ENCODE results near the gene ATG7.
"Not testable (repeated sequence)": the region's sequence is repeated elsewhere in the genome, so short reads cannot be mapped to it uniquely, and the experiment has no call there.

Gene ATG7

GRCh38 chr3:11565932-11566331 is 293.7 kb downstream of the ATG7 start:
- DNase-seq (ENCODE audit: low read depth, low spot score), result no peak

DNA sequence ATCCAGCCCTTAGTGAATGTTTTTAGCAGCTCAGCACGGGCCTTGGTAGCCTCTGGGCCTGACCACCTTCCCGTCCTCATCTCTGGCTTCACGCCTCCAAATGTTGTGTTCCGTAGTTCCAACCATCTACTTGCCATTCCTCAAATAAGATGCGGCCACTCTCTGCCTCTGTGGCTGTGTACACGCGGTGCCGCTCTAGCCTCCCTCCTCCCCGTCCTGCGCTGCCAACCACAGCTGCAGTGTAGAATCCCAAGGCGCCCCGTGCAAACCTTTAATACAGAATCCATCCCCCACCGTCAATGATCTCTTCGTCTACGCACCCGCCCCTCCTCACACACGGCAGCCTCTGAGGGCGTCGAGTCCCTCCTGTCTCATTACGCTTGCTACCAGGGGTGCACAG is 294.3 kb downstream of the ATG7 start:
- DNase-seq (ENCODE audit: low read depth, low spot score), result no peak

- DNase-seq (ENCODE audit: low read depth, low spot score), result peak; percentile 92
Observed at GRCh38 chr3:11566916-11567315, 294.7 kb downstream of the ATG7 start.

GRCh38 chr3:11567516-11568467 is 295.6 kb downstream of the ATG7 start:
- no peak for DNase-seq (ENCODE audit: low read depth, low spot score)

DNA sequence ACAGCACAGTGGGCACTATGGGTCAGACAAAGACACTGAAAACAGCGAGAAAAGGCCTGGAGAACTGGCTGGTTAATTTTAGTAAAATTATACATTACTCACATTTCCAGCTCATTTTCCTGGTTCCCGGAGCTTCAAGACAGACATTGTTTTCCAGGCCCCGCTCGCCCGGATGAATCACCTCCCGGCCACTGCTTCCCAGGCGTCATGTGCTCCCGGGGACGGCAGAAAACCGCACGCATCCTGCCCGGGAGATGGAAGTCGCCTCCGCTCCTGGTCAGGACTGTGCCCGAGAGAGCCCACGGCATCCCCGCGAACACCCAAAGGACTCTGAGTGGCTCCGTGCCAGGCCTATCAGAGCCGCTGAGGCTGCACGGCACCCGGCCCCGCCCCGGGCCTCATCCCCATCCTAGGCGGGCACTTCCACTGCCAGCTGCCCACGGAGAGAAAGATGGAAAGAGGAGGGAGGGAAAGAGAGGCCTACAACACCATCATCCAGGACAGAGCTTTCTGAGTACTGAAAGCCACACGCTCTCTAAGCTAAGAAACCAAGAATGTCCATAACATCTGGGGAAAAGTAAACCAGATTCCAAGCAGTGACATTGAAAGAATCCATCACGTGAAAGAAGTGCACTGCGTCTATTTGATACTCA is 296.4 kb downstream of the ATG7 start:
- no peak for DNase-seq (ENCODE audit: low read depth, low spot score)

DNA sequence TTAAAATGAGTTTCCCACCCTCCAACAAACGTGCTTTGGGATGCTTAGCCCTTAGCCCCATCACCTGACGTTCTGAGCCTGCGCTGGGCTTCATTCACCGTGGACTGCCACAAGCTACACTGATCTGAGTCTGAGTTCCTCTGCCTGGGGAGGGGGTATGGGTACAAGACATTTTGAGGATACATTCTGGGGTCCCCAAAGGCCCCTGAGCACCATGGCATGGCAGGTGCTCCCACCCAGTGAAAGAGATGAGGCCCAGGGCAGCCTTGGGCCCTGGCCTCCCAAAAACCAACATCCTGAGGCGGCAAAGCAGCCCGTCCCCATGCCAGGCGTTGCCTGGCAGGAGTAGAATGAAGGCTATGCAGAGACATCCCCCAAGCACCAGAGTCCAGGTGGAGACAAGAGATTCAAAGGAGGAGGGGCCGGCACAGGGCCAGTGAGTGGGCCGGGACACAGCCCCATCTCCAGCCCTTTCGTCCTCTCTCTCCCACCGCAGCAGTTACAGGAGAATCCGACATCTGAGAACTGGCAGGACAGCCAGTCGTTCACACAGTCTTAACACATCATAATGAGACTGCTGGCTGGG is 297.1 kb downstream of the ATG7 start:
- DNase-seq (ENCODE audit: low read depth, low spot score), result no peak

DNA sequence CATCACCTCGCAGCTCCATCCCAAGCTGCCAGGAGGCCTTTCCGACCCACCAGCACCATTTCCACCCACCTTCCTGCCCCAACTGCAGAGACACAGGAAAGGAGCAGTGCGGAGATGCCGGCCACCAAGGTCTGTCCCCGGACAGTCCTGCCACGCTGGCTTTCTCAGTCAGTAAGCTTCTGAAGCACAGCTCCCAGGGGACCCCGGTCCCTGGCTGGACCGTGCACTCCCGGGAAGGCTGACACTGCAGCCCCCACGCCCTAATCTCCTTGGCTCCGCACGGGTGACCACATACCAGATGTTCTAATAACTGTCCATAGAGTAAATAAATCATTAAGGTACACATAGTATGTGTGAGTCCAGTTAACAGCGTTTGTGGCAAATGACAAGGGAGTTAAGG is 298.1 kb downstream of the ATG7 start:
- DNase-seq (ENCODE audit: low read depth, low spot score), result no peak

- no peak for DNase-seq (ENCODE audit: low read depth, low spot score)
Observed at GRCh38 chr3:11570789-11571495, 298.7 kb downstream of the ATG7 start.

- not testable (repeated sequence) for DNase-seq (ENCODE audit: low read depth, low spot score)
Observed at GRCh38 chr3:11572660-11573059, 300.5 kb downstream of the ATG7 start.

DNA sequence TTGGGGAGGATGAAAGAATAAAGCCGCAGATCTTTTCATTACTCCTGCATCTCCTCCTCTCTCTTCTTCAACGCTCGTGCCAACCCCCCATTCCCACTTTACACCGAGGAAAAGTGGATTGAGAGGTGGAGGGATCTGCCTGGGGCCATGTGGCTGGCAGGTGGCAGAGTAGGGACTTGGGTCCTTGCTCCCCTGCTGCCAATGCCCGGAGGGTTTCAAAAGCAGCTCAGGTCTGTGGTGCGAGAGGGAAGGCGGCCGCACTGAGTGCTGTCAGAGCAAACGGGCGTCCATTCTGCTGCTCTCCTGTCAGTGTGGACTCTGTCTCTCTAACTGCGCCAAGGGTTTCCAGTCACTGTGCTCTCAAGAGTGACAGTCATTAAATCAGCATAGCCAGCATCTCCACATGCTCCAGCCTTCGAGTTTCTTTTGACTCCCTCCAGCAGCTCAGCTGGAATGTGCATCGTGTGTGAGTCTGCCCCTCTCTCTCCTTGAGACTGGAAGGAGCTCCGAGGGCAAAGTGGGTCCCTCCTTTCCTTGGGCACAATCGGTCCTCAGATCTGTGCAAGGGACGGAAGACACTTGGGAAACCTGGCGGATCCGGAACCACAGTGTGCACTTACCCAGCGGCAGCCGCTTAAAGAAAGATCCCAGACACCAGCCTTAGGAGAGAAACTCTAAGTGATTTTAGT is 302.9 kb downstream of the ATG7 start:
- no peak for DNase-seq (ENCODE audit: low read depth, low spot score)

DNA sequence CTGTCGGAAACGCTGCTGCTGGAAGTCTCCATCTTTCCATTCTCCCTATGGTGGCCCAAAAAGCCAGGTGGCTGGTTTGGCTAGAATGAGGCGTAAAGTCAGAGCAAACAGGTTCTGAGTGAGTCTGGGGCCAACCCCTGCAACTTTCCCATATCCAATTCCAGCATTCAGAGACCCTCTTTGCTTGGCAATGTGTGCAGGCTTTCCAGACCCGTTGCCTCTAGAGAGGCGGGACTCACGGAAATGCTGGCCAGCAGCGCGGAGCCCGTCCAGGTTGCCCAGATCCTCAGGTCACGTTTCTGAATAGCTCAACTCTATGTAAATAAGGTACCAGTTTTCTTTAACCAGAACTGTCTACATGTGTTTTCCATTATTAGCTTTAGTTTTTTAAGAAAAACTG is 303.5 kb downstream of the ATG7 start:
- no peak for DNase-seq (ENCODE audit: low read depth, low spot score)

GRCh38 chr3:11576453-11576852 is 304.3 kb downstream of the ATG7 start:
- no peak for DNase-seq (ENCODE audit: low read depth, low spot score)

- DNase-seq (ENCODE audit: low read depth, low spot score), result no peak
Observed at GRCh38 chr3:11578169-11578568, 306.0 kb downstream of the ATG7 start.

- DNase-seq (ENCODE audit: low read depth, low spot score), result no peak
Observed at GRCh38 chr3:11580645-11581044, 308.4 kb downstream of the ATG7 start.

DNA sequence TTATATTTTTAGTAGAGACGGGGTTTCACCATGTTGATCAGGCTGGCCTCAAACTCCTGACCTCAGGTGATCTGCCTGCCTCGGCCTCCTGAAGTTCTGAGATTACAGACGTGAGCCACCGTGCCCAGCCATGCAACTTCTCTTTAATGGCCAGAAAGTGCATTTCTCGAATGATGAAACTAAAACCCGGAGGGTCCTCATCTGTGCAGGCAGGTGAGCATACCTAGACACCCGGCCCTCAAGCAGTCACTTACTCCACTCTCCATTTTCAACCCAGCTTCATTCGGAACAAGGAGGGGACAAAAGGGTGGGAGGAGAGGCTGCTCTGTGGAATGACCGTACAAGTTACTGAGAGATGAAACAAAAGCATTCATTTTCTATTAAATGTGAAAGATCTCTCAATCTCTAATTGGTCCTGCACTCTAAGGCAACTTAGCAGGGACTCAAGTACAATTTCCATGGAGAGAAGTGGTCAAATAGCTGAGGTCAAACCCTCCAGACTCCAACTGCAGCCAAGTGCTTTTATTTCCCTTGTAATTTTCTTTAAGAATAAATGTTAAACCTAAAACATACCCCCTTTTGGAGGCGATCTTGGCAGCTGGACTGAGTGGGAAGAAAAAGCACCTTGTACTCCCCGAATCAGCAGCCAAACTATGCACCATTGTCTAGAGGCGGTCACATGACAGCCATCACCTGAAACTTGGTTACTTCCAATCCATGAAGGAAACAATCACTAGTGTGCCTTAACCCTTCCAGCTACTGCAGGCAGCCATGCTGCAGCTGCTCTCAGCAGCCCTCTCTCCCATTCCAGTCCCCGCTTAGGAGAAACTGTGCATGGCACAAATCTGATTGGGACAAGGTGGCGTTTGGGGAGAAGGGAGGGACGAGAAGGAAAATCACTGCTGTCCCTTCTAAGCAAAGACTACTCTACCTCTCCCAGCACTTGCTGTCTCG is 309.3 kb downstream of the ATG7 start:
- DNase-seq (ENCODE audit: low read depth, low spot score), result no peak

DNA sequence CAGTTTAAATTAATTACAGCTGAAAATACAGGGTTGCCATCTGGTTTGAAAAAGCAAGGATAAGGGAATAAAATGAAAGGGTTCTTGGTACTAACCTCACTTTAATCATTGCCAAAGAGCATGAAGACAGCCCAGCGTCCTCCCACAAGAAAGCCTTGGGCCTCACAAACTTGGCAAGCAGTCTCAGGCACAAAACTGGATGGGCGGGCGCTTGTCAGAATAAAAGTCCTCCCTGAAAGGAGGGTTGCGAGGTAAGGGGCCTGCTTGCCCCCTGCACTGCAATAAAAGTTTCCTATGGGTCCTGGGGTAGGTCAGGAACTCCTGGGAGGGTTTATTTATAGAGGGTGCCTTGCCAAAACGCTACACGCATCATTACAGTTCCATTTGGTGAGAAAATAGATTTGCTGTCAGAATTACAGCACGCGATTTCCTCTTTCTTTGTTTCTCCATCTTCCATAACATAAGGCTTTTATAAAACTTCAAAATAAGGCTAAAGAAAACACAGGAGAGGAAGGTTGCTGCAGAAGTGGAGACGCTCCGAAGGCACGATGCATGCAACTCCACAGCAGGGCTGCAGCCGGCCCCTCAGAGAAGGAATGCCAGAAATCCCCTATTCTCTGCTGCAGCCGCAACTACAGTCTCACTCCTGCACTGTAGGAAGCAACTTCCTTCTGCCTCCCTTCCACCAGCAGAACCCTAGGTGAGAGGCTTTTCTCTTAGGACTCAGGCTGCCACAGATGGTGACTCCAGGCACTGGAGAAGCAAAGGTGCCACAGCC is 310.2 kb downstream of the ATG7 start:
- peak; percentile 68 for DNase-seq (ENCODE audit: low read depth, low spot score)

DNA sequence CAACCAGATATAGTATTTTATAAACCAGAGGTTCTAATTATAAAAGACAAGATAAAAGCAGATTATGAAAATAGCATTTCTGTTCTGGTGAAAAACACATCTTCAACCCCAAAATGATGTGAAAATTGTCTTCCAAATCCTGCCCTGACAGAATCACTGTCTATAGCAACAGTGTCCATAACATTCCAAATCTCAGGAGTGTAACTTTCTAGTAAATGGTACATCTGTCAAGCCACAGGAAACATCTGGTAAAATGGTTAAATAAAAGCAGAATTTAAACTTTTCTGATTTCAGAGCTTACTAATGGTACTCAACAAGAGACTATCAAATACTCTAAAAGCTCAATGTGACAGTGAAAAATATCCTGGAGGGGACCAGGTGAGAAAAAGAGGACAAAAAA is 311.0 kb downstream of the ATG7 start:
- DNase-seq (ENCODE audit: low read depth, low spot score), result no peak

DNA sequence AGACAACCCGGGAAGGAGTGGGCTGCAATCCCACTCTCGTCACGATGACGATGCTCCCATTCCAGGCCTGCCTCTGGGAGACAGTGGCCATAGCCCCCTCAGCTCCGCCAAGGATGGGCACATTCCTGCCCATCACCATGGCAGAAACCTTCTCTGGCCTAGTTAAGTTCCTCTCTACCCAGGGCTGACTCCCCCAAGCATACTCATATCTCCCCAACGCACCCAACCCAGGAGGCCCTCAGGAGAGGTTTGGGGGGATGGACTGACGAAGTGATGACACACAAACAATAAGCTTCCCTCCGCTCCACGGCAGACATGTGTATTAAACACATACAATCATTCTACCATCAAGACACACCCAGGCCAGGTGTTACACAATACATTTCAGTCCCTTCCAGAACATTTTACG is 311.4 kb downstream of the ATG7 start:
- DNase-seq (ENCODE audit: low read depth, low spot score), result no peak

- DNase-seq (ENCODE audit: low read depth, low spot score), result no peak
Observed at GRCh38 chr3:11584570-11584969, 312.4 kb downstream of the ATG7 start.
